Right lung (tissue), 5 donors: Measurements from ENCODE around the gene ZNF593OS. TPM values are rescaled to one million over a fixed set of nuclear protein-coding genes. Genes with fewer than 3 reads are reported as not detected.

Experiments used
- DNase-seq, 2 donors: peaks; one replicate each; pipeline ENCODE4 v3.0.0-alpha.2; 2013
- polyA plus RNA-seq, 5 donors: library from polyadenylated mRNA; unstranded; fragments of 120-200 nt; gene quantifications; one replicate each; pipeline versions ENCODE4 v1.2.1 to v1.2.3, GENCODE V29; 2013; ENCODE audit warnings: inconsistent platforms in 1 of 5, low replicate concordance in 1 of 5; ENCODE audit not compliant: insufficient read length in 5 of 5, insufficient read depth in 1 of 5

ZNF593OS gene
- polyA plus RNA-seq, 5 donors: 0.75 to 2.0 (median 1.2) TPM

- DNase-seq: no peak
Measured at GRCh38 chr1:26127235-26128163, 44.1 kb downstream of the ZNF593OS start.

GRCh38 chr1:26126321-26127084 lies 45.1 kb downstream of the ZNF593OS start:
- peak in 1 of 2 donors; percentile 32 for DNase-seq

- no peak for DNase-seq
Measured at GRCh38 chr1:26125946-26126320, 45.7 kb downstream of the ZNF593OS start.

GRCh38 chr1:26125382-26125781 lies 46.2 kb downstream of the ZNF593OS start:
- no peak for DNase-seq

GRCh38 chr1:26124418-26125331 lies 47.0 kb downstream of the ZNF593OS start:
- no peak for DNase-seq

GRCh38 chr1:26122988-26123973 lies 48.4 kb downstream of the ZNF593OS start:
- no peak for DNase-seq

GRCh38 chr1:26121854-26122773 lies 49.5 kb downstream of the ZNF593OS start:
- DNase-seq: no peak

GRCh38 chr1:26119892-26120608 lies 51.6 kb downstream of the ZNF593OS start:
- no peak for DNase-seq

Other genes with a start within 250 kb of the ZNF593OS start
- gene PAFAH2, start 173.8 kb downstream of the ZNF593OS start, polyA plus RNA-seq: 10 to 100 TPM; 11.6 to 14.1 (median 12.3) TPM
- gene EXTL1, start 150.1 kb downstream of the ZNF593OS start, polyA plus RNA-seq: 1 to 10 TPM in 1 of 5 donors, under 1 TPM in 4; 0.49 to 1.5 (median 0.51) TPM
- under 1 TPM; 0.17 to 0.49 (median 0.20) TPM for gene SLC30A2, start 125.7 kb downstream of the ZNF593OS start, polyA plus RNA-seq
- 1 to 10 TPM in 2 of 5 donors, under 1 TPM in 2, not detected in 1; 0.15 to 2.1 (median 1.3) TPM for gene TRIM63, start 104.2 kb downstream of the ZNF593OS start, polyA plus RNA-seq
- 10 to 100 TPM; 17.2 to 26.9 (median 24.0) TPM for gene PDIK1L, start 60.0 kb downstream of the ZNF593OS start, polyA plus RNA-seq
- 1 to 10 TPM; 1.2 to 2.0 (median 1.6) TPM for gene FAM110D, start 12.8 kb downstream of the ZNF593OS start, polyA plus RNA-seq
- gene C1orf232, start 2.9 kb downstream of the ZNF593OS start, polyA plus RNA-seq: not detected
- gene ZNF593, start 1.9 kb downstream of the ZNF593OS start, polyA plus RNA-seq: 10 to 100 TPM in 3 of 5 donors, 1 to 10 TPM in 2; 8.1 to 23.0 (median 14.2) TPM
- 10 to 100 TPM; 15.2 to 25.9 (median 24.0) TPM for gene CNKSR1, start 5.7 kb upstream of the ZNF593OS start, polyA plus RNA-seq
- gene CATSPER4, start 18.8 kb upstream of the ZNF593OS start, polyA plus RNA-seq: under 1 TPM in 1 of 5 donors, not detected in 4; 0.08 TPM
- 10 to 100 TPM; 20.0 to 26.4 (median 21.9) TPM for gene CEP85, start 62.4 kb upstream of the ZNF593OS start, polyA plus RNA-seq
- 100 to 1,000 TPM in 2 of 5 donors, 10 to 100 TPM in 3; 89.9 to 123 (median 98.7) TPM for gene SH3BGRL3, start 108.3 kb upstream of the ZNF593OS start, polyA plus RNA-seq
- 10 to 100 TPM; 23.7 to 29.6 (median 27.9) TPM for gene UBXN11, start 134.8 kb upstream of the ZNF593OS start, polyA plus RNA-seq
- gene CD52, start 146.1 kb upstream of the ZNF593OS start, polyA plus RNA-seq: 1 to 10 TPM; 2.8 to 7.0 (median 5.6) TPM
- gene CRYBG2, start 182.3 kb upstream of the ZNF593OS start, polyA plus RNA-seq: 1 to 10 TPM in 4 of 5 donors, under 1 TPM in 1; 0.70 to 2.5 (median 1.5) TPM
- gene ZNF683, start 200.9 kb upstream of the ZNF593OS start, polyA plus RNA-seq: under 1 TPM in 4 of 5 donors, not detected in 1; 0.10 to 0.27 (median 0.19) TPM
- gene LIN28A, start 239.0 kb upstream of the ZNF593OS start, polyA plus RNA-seq: under 1 TPM; 0.06 to 0.10 (median 0.08) TPM